Sigmoid colon (tissue), 7 donors: ENCODE data around the gene CELA2B. TPM values are rescaled to one million over a fixed set of nuclear protein-coding genes. Genes with fewer than 3 reads are reported as not detected.
"Not testable (repeated sequence)": the region's sequence is repeated elsewhere in the genome, so short reads cannot be mapped to it uniquely, and the experiment has no call there.

ENCODE experiments used
- DNase-seq: peaks from one replicate; pipeline ENCODE4 v3.0.0-alpha.2; 2019
- H3K27ac ChIP-seq, 4 donors: fragments of 200-600 bp; sonication (generic); one replicate each; pipeline ENCODE4 v1.5.1; 2016 to 2019; ENCODE audit warnings: mild to moderate bottlenecking in 1 of 4
- H3K27me3 ChIP-seq, 3 donors: fragments of 200-600 bp; sonication (generic); one replicate each; pipeline ENCODE4 v1.5.1; 2019; ENCODE audit warnings: mild to moderate bottlenecking in 1 of 3
- H3K36me3 ChIP-seq, 4 donors: fragments of 200-600 bp; sonication (generic); one replicate each; pipeline ENCODE4 v1.5.1; 2016 to 2019
- H3K4me1 ChIP-seq, 4 donors: fragments of 200-600 bp; sonication (generic); one replicate each; pipeline ENCODE4 v1.5.1; 2017 to 2019
- H3K4me3 ChIP-seq, 4 donors: fragments of 200-600 bp; sonication (generic); one replicate each; pipeline ENCODE4 v1.5.1; 2017 to 2019; ENCODE audit warnings: mild to moderate bottlenecking in 2 of 4, moderate library complexity in 1 of 4
- H3K9me3 ChIP-seq, 4 donors: fragments of 200-600 bp in 3 of 4; sonication (generic) in 3 of 4; one replicate each; pipeline versions ENCODE4 v1.5.1 to v1.6.1; 2013 to 2019
- EP300 ChIP-seq, 4 donors: sonication (generic); formaldehyde crosslinking; IDR thresholded peaks; one replicate each; pipeline ENCODE4 v1.6.1; 2017; ENCODE audit warnings: antibody characterized with exemption in 4 of 4
- POLR2A ChIP-seq, 2 donors: fragments of 450-650 bp; IDR thresholded peaks; one replicate each; pipeline ENCODE4 v1.6.1; 2016; ENCODE audit warnings: antibody characterized with exemption in 2 of 2, mild to moderate bottlenecking in 2 of 2, moderate library complexity in 2 of 2
- POLR2AphosphoS5 ChIP-seq, 4 donors: sonication (generic); formaldehyde crosslinking; IDR thresholded peaks; one replicate each; pipeline ENCODE4 v1.6.1; 2017; ENCODE audit warnings: antibody characterized with exemption in 4 of 4
- WGBS, 2 donors: extraction: QIAGEN DNeasy Blood & Tissue Kit; methylation state at CpG; one replicate each; pipeline ENCODE4 v1.1.7; 2013; 5-methylcytosine and 5-hydroxymethylcytosine counted together
- intact Hi-C: fragments of 100-400 bp; cut with DNase I; formaldehyde crosslinking; loops from one replicate; pipeline ENCODE4 v1.15.1; 2023
- polyA plus RNA-seq, 3 donors: library from polyadenylated mRNA; stranded (reverse); fragments of 200-250 nt; gene quantifications; one replicate each; pipeline ENCODE4 v1.2.3, GENCODE V29; 2013
- total RNA-seq, 4 donors: library from RNA; depleted of rRNA; stranded (reverse); fragments of >200 nt; gene quantifications; one replicate each; pipeline ENCODE4 v1.1.0, GENCODE V29; 2016
- TF ChIP-seq, protein P1 (sequence below), 4 experiments: fragments of 450-650 bp in 3 of 4; fragments of 200-600 bp in 1 of 4; IDR thresholded peaks; one replicate each; pipeline ENCODE4 v1.5.1; 2016 to 2019; ENCODE audit warnings: antibody characterized with exemption in 4 of 4, mild to moderate bottlenecking in 3 of 4, moderate library complexity in 2 of 4
- donor health status: healthy with polysubstance abuse.
- donor health status: Bipolar disorder and iron deficiency.
- donor health status: healthy.

CELA2B gene
- total and polyA plus RNA-seq, 7 donors, result not detected

DNA sequence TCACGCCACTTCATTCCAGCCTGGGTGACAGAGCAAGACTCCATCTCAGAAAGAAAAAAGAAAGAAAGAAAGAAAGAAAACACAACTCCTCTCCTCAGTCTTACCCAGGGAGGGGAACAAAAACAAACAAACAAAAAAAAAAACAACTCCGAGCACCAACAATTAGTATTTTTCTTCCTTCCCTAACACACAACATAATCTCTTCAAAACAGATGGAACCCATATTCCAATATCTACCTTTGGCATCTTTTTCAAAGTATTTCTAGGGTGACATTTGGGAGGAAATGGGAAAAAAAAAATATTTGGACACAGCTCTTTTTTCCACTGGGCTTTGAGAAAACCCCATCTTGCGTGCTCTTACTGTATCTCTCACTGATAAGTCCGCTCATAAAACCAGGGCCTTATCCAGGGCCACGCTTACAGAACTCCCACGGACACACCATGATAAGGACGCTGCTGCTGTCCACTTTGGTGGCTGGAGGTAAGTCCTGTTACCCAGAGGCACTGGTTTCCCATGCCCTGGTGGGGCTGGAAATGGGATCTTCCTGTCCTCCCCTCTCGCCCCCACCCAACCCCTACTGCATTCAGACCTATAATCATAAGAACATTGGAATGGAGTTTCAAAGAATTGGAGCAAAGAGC is 19.5 kb upstream of the CELA2B start, which contains the start of gene CELA2A:
CELA2A (plus strand) TSS at position 420 of the 642 bp plus-strand sequence; CDS start at position 442, 22 bp downstream.
- Histone ChIP-seq H3K27ac (no peak within 1 kb of the TSS), H3K4me3 (no peak within 1 kb of the TSS), H3K9me3 (no peaks in the 10 kb centered on the region), H3K27me3 (no peaks in the 10 kb centered on the region), H3K36me3 (no peaks in the 10 kb centered on the region), H3K4me1 (peaks cover 0 to 7% (median 0%) of the 10 kb centered on the region in 4 donors)
- intact Hi-C loops, result no loop called here
- WGBS, 2 donors, result 87 to 95% methylated on average over 8 of the region's 8 CpGs
- TF ChIP-seq, protein P1, sequence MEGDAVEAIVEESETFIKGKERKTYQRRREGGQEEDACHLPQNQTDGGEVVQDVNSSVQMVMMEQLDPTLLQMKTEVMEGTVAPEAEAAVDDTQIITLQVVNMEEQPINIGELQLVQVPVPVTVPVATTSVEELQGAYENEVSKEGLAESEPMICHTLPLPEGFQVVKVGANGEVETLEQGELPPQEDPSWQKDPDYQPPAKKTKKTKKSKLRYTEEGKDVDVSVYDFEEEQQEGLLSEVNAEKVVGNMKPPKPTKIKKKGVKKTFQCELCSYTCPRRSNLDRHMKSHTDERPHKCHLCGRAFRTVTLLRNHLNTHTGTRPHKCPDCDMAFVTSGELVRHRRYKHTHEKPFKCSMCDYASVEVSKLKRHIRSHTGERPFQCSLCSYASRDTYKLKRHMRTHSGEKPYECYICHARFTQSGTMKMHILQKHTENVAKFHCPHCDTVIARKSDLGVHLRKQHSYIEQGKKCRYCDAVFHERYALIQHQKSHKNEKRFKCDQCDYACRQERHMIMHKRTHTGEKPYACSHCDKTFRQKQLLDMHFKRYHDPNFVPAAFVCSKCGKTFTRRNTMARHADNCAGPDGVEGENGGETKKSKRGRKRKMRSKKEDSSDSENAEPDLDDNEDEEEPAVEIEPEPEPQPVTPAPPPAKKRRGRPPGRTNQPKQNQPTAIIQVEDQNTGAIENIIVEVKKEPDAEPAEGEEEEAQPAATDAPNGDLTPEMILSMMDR (IDR thresholded peaks at IDR 0.05), result no peak
- TF ChIP-seq POLR2A (IDR thresholded peaks at IDR 0.05), result no peak
- no peak for TF ChIP-seq POLR2AphosphoS5 (IDR thresholded peaks at IDR 0.05)
- TF ChIP-seq EP300 (IDR thresholded peaks at IDR 0.05), result no peak
- no peak for DNase-seq

DNA sequence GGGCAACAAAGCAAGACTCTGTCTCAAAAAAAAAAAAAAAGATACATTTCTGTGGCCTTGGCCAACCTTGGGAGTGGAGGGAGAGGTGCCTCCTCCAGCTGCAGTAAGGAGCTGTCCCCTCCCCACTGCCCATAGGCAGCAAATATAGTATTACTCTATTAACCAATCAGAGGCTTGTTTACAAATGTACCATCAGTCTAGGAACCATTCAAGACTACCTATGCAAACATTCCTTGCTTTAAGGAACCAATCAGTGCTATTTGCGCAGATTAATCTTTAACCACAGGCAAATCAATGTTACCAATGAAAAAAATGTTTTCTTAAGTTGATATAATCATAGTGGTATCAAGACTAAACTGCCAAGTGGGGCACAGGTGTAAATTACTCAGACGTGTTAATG is 18.3 kb upstream of the CELA2B start:
- TF ChIP-seq POLR2AphosphoS5 (IDR thresholded peaks at IDR 0.05) (no peak), EP300 (IDR thresholded peaks at IDR 0.05) (no peak), POLR2A (IDR thresholded peaks at IDR 0.05) (no peak)
- TF ChIP-seq, protein P1 (IDR thresholded peaks at IDR 0.05), result no peak
- intact Hi-C loops, result no loop called here
- Histone ChIP-seq H3K9me3 (no peaks in the 10 kb centered on the region), H3K27me3 (no peaks in the 10 kb centered on the region), H3K4me1 (peaks cover 0 to 7% (median 0%) of the 10 kb centered on the region in 4 donors), H3K36me3 (no peaks in the 10 kb centered on the region), H3K4me3 (no peak overlapping the region), H3K27ac (no peak overlapping the region)
- 45 to 76% methylated on average over 2 of the region's 2 CpGs for WGBS, 2 donors
- no peak for DNase-seq

GRCh38 chr1:15458388-15458787 is 17.5 kb upstream of the CELA2B start:
- intact Hi-C loops, H3K27ac ChIP-seq, H3K4me3 ChIP-seq, H3K36me3 ChIP-seq, H3K4me1 ChIP-seq, H3K9me3 ChIP-seq, H3K27me3 ChIP-seq, DNase-seq: not testable (repeated sequence)
- 80 to 89% methylated on average over 4 of the region's 4 CpGs for WGBS, 2 donors

DNA sequence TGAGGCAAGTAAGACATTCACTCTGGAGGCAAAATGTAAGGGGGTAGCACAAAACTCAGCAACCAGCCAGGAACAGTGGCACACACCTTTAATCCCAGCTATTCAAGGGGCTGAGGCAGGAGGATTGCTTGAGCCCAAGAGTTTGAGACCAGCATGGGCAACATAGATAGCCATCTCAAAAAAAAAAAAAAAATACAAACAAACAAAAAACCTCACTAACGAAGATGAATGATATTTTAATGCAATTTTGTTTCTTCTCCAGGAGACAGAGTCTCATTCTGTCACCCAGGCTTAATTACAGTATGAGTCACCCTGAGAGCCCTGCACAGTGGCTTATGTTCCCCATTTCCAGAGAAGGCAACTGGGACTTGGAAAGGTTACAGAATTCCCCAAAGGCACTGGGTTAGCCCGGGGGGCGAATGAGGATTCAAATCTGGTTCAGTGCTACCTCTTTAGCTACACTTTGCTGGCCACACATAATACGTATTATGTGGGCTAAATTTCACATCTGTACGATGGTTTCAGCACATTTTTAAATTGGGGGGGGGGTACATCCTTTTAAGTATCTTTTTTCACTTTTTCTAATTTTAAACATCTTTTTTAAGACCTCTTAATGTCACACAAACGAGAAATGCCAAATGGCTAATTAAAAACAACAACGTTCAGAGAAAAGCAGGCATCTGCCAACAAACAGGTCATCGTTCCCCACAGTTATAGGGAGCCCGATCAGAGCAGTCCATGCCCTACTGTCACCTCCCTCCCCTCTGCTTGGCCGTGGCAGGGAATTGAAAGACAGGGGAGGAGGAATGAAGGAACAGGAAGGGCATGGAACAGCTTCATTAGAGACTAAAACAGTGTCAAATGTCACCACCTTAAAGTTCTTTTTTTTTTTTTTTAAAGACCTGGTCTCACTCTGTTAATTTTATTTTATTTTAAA is 15.9 kb upstream of the CELA2B start:
- Histone ChIP-seq H3K4me1 (no peaks in the 10 kb centered on the region), H3K36me3 (no peaks in the 10 kb centered on the region), H3K27me3 (no peaks in the 10 kb centered on the region), H3K27ac (no peak overlapping the region), H3K9me3 (no peaks in the 10 kb centered on the region), H3K4me3 (no peak overlapping the region)
- DNase-seq, result no peak
- intact Hi-C loops, result no loop called here
- 61 to 74% methylated on average over 10 of the region's 10 CpGs for WGBS, 2 donors
- no peak for TF ChIP-seq POLR2AphosphoS5 (IDR thresholded peaks at IDR 0.05)
- TF ChIP-seq, protein P1 (IDR thresholded peaks at IDR 0.05), result no peak
- TF ChIP-seq EP300 (IDR thresholded peaks at IDR 0.05), result no peak
- no peak for TF ChIP-seq POLR2A (IDR thresholded peaks at IDR 0.05)

DNA sequence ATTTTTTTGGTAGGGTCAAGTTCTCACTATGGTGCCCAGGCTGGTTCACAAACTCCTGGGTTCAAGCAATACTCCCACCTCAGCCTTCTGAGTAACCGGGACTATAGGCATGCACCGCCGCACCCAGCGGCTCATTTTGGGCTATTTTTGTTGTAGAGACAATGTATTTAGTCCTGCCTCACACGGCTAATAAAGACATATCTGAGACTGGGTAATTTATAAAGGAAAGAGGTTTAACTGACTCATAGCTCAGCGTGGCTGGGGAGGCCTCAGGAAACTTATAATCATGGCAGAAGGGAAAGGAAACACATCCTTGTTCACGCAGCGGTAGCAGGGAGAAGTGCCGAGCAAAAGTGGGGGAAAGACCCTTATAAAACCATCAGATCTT is 15.2 kb upstream of the CELA2B start:
- no peak overlapping the region for H3K4me3 ChIP-seq
- H3K9me3 ChIP-seq, result no peaks in the 10 kb centered on the region
- no peaks in the 10 kb centered on the region for H3K4me1 ChIP-seq
- H3K27ac ChIP-seq, result no peak overlapping the region
- intact Hi-C loops, result no loop called here
- H3K27me3 ChIP-seq, result no peaks in the 10 kb centered on the region
- no peaks in the 10 kb centered on the region for H3K36me3 ChIP-seq
- TF ChIP-seq POLR2AphosphoS5 (IDR thresholded peaks at IDR 0.05) (no peak), EP300 (IDR thresholded peaks at IDR 0.05) (no peak), POLR2A (IDR thresholded peaks at IDR 0.05) (no peak)
- TF ChIP-seq, protein P1 (IDR thresholded peaks at IDR 0.05), result no peak
- no peak for DNase-seq
- WGBS, 2 donors, result 87 to 88% methylated on average over 9 of the region's 9 CpGs

DNA sequence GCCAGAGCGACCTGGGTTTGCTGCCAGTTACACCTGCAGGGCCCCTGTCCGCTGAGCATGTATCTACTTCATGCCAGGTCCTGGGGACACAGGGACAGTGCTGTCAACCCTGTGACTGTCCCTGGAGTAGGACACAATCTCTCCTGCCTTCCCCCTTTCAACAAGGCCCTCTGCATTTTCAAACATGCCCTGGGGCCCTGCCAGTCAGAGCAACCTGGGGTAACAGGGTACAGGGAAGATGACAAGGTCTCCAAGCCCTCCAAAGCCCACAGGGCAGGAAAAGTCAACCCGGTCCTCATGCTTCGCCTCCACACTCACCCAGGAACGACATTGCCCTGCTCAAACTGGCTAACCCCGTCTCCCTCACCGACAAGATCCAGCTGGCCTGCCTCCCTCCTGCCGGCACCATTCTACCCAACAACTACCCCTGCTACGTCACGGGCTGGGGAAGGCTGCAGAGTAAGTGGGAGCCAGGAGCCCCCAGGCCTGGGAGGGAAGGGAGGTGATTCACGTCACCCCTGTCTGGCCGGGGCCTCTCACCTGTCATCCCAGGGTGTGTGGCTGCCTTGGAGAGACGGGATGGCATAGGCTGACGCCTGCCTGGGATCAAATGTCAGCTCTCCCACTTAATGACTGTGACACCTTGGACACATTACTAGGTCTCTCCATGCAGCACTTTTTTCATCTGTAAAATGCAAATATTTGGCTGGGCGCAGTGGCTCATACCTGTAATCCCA is 12.7 kb upstream of the CELA2B start:
- H3K27me3 ChIP-seq, intact Hi-C loops, DNase-seq, H3K4me3 ChIP-seq, H3K27ac ChIP-seq, H3K4me1 ChIP-seq, H3K36me3 ChIP-seq, H3K9me3 ChIP-seq: not testable (repeated sequence)
- 79 to 88% methylated on average over 14 of the region's 15 CpGs for WGBS, 2 donors

GRCh38 chr1:15463926-15464322 is 12.0 kb upstream of the CELA2B start:
- H3K4me3 ChIP-seq, DNase-seq, H3K9me3 ChIP-seq, H3K36me3 ChIP-seq, H3K27ac ChIP-seq, intact Hi-C loops, H3K4me1 ChIP-seq, H3K27me3 ChIP-seq: not testable (repeated sequence)
- WGBS, 2 donors, result 91 to 92% methylated on average over 5 of the region's 5 CpGs
